Endothelial cell of umbilical vein (primary cell): ENCODE measurements around the gene RIPOR3. TPM values are rescaled to one million over a fixed set of nuclear protein-coding genes. Genes with fewer than 3 reads are reported as not detected.

Experiments
- BruUV-seq: library from RNA; stranded (reverse); fragments of 400-500 nt; replicated peaks from 2 replicates; lab custom pipeline; 2021; lab: Mats Ljungman, UMichigan
- CTCF ChIA-PET: fragments of 300-600, 350-600 bp; sonication (Branson Sonifier 250); formaldehyde crosslinking; loops from one replicate; lab custom pipeline; 2021; ENCODE audit warnings: antibody characterized with exemption, inconsistent platforms; lab: Charles Lee
- POLR2A ChIA-PET: fragments of 300-600, 350-600 bp; sonication (Branson Sonifier 250); formaldehyde crosslinking; loops from one replicate; lab custom pipeline; 2021; ENCODE audit warnings: antibody characterized with exemption, inconsistent platforms; lab: Charles Lee
- DNase-seq: peaks from one replicate; pipeline ENCODE4 v3.0.0-alpha.2; 2011; ENCODE audit warnings: low read depth, low spot score
- FAIRE-seq: peaks from 2 replicates; lab custom pipeline; 2011; peaks lifted over from hg19 to GRCh38; lab: Jason Lieb, UNC
- H2AFZ ChIP-seq: 2 replicates; pipeline ENCODE4 v1.6.0; 2012; ENCODE audit warnings: low read depth, low read length, control low read depth, inconsistent platforms
- H3K27ac ChIP-seq: 2 replicates; pipeline ENCODE4 v1.5.1; 2011; ENCODE audit warnings: low read depth, mild to moderate bottlenecking, control low read depth, low read length, moderate library complexity; ENCODE audit not compliant: insufficient read depth
- H3K27me3 ChIP-seq, 2 experiments: 2 replicates each; pipeline versions ENCODE4 v1.6.0 to v1.6.1; 2011; ENCODE audit warnings: low read length in 2 of 2, mixed read lengths in 1 of 2; ENCODE audit not compliant: control insufficient read depth in 2 of 2, insufficient read depth in 2 of 2
- H3K36me3 ChIP-seq, 2 experiments: 2 replicates in 1 of 2; 3 replicates in 1 of 2; pipeline ENCODE4 v1.5.1; 2011; ENCODE audit warnings: low read length in 2 of 2, mild to moderate bottlenecking in 1 of 2, moderate library complexity in 1 of 2; ENCODE audit not compliant: control insufficient read depth in 2 of 2, insufficient read depth in 2 of 2; ENCODE audit errors: extremely low read depth in 1 of 2
- H3K4me1 ChIP-seq: 3 replicates; pipeline ENCODE4 v1.5.1; 2011; ENCODE audit warnings: mild to moderate bottlenecking, low read length; ENCODE audit not compliant: control insufficient read depth, insufficient read depth; ENCODE audit errors: extremely low read depth
- H3K4me2 ChIP-seq: 2 replicates; pipeline ENCODE4 v1.6.1; 2011; ENCODE audit warnings: low read length, control low read depth, mixed read lengths; ENCODE audit not compliant: insufficient read depth
- H3K4me3 ChIP-seq, 3 experiments: fragments of 200-600 bp in 1 of 3; sonication (generic), shearing (Covaris generic) in 1 of 3; replicated peaks in 1 of 3; 2 replicates each; pipeline ENCODE4 v1.5.1; 2011 to 2016; ENCODE audit warnings: control low read depth in 3 of 3, low read length in 3 of 3, mild to moderate bottlenecking in 2 of 3, inconsistent platforms in 1 of 3, low read depth in 1 of 3, moderate library complexity in 1 of 3; ENCODE audit not compliant: insufficient read depth in 1 of 3
- H3K79me2 ChIP-seq: 2 replicates; pipeline ENCODE4 v1.6.0; 2012; ENCODE audit warnings: low read length, inconsistent platforms; ENCODE audit not compliant: control insufficient read depth, insufficient read depth
- H3K9ac ChIP-seq: replicated peaks from 2 replicates; pipeline ENCODE3; 2011; ENCODE audit warnings: low read length, control low read depth; ENCODE audit not compliant: insufficient read depth; ENCODE audit errors: extremely low read depth
- H3K9me1 ChIP-seq: replicated peaks from 3 replicates; pipeline ENCODE4 v1.6.0; 2011; ENCODE audit warnings: mild to moderate bottlenecking, low read length; ENCODE audit not compliant: control insufficient read depth, insufficient read depth; ENCODE audit errors: extremely low read depth
- H3K9me3 ChIP-seq: replicated peaks from 2 replicates; pipeline ENCODE4 v1.5.1; 2012; ENCODE audit warnings: low read length, inconsistent platforms; ENCODE audit not compliant: control insufficient read depth, insufficient read depth
- H4K20me1 ChIP-seq: replicated peaks from 2 replicates; pipeline ENCODE3; 2011; ENCODE audit warnings: mild to moderate bottlenecking, low read length; ENCODE audit not compliant: control insufficient read depth, insufficient read depth; ENCODE audit errors: extremely low read depth
- CTCF ChIP-seq, 2 donors: IDR thresholded peaks; 1 replicate in 1 of 2; 2 replicates in 1 of 2; pipeline ENCODE4 v1.5.1; 2011; ENCODE audit warnings: low read length in 2 of 2, mild to moderate bottlenecking in 2 of 2, moderate library complexity in 2 of 2, control low read depth in 1 of 2, inconsistent platforms in 1 of 2, low read depth in 1 of 2; ENCODE audit not compliant: insufficient read depth in 1 of 2; ENCODE audit errors: extremely low read depth in 1 of 2
- EZH2 ChIP-seq: IDR thresholded peaks from 2 replicates; pipeline ENCODE4 v1.6.1; 2012; ENCODE audit warnings: borderline replicate concordance, low read depth, mild to moderate bottlenecking, moderate library complexity, low read length, inconsistent platforms; ENCODE audit not compliant: severe bottlenecking
- FOS ChIP-seq: IDR thresholded peaks from 2 replicates; pipeline ENCODE4 v1.6.1; 2011; ENCODE audit warnings: mild to moderate bottlenecking, low read length, moderate library complexity, borderline replicate concordance; ENCODE audit not compliant: insufficient read depth
- GATA2 ChIP-seq: IDR thresholded peaks from 2 replicates; pipeline ENCODE4 v1.7.0; 2011; ENCODE audit warnings: low read depth, mild to moderate bottlenecking, moderate library complexity, mixed read lengths, low read length; ENCODE audit not compliant: insufficient read length, insufficient read depth
- JUN ChIP-seq: IDR thresholded peaks from 2 replicates; pipeline ENCODE4 v1.6.1; 2011; ENCODE audit warnings: borderline replicate concordance, low read depth; ENCODE audit not compliant: insufficient read length, insufficient read depth
- MAX ChIP-seq: IDR thresholded peaks from 2 replicates; pipeline ENCODE4 v1.6.1; 2011; ENCODE audit not compliant: insufficient read depth, insufficient read length
- MYC ChIP-seq: IDR thresholded peaks from one replicate; pipeline ENCODE4 v1.6.1; 2011; ENCODE audit warnings: mild to moderate bottlenecking, low read depth, low read length
- POLR2A ChIP-seq: IDR thresholded peaks from 2 replicates; pipeline ENCODE4 v1.6.1; 2012; ENCODE audit warnings: low read depth, mild to moderate bottlenecking, control low read depth, low read length
- dilution Hi-C: fragments of 300-500 bp; cut with MboI; formaldehyde crosslinking; loops from one replicate; pipeline ENCODE4 v1.15.0; 2019; ENCODE audit warnings: low sequenced_read_pairs; ENCODE audit not compliant: extremely low pct_ligation_motif_present
- intact Hi-C: fragments of 100-400 bp; cut with micrococcal nuclease; formaldehyde crosslinking; loops from one replicate; pipeline ENCODE4 v1.10.0; 2022
- polyA plus RNA-seq, 4 experiments: library from polyadenylated mRNA; depleted of rRNA in 3 of 4; stranded (reverse) in 3 of 4; unstranded in 1 of 4; fragments of >200 nt; gene quantifications; 2 replicates each; pipeline versions ENCODE4 v1.2.1 to v1.2.3, GENCODE V29; 2011 to 2012; ENCODE audit warnings: missing spikeins in 1 of 4
- total RNA-seq: library from RNA; stranded (reverse); gene quantifications from 2 replicates; pipeline ENCODE4 v1.2.3, GENCODE V29; 2021

Gene RIPOR3
- total and polyA plus RNA-seq, 2 donors (not counting 3 experiments of a cell fraction or from before 2014, with no cell fraction given) = not detected

- no peaks in the 10 kb centered on the region for H4K20me1 ChIP-seq
- CTCF ChIA-PET = interaction anchor here (1.2 to 10.2 kb wide), 3 partner anchors 17 to 125 kb away, joined by 3 to 181 read pairs (median 3); no protein-coding TSS in a partner anchor
Observed at GRCh38 chr20:50628853-50629669, 62.3 kb downstream of the RIPOR3 start.

GRCh38 chr20:50628332-50628731 lies 63.0 kb downstream of the RIPOR3 start:
- no peaks in the 10 kb centered on the region for H3K9me3 ChIP-seq
- H3K9me1 ChIP-seq = no peaks in the 10 kb centered on the region
- no peak overlapping the region for H3K4me2 ChIP-seq
- intact Hi-C loops (no loop called here), dilution Hi-C loops (no loop called here)
- no peaks in the 10 kb centered on the region for H3K79me2 ChIP-seq
- H3K4me1 ChIP-seq = no peaks in the 10 kb centered on the region
- POLR2A ChIA-PET = no interaction called here
- FAIRE-seq (no peak), DNase-seq (no peak)
- BruUV-seq = no TSS peak
- no peaks in the 10 kb centered on the region for H3K36me3 ChIP-seq
- CTCF ChIA-PET = interaction anchor here (1.2 to 10.2 kb wide), 2 partner anchors 119 to 124 kb away, joined by 3 to 181 read pairs; no protein-coding TSS in a partner anchor
- H3K9ac ChIP-seq = no peak overlapping the region
- no peak overlapping the region for H3K27ac ChIP-seq
- no peaks in the 10 kb centered on the region for H3K27me3 ChIP-seq
- H3K4me3 ChIP-seq = no peak overlapping the region
- H2AFZ ChIP-seq = no peak overlapping the region
- TF ChIP-seq CTCF (IDR thresholded peaks at IDR 0.05; ENCODE audit: extremely low read depth in 1 of 2, insufficient read depth in 1 of 2, low read depth in 1 of 2, low read length in 2 of 2) (no peak), EZH2 (no peak), POLR2A (no peak), JUN (no peak), GATA2 (no peak), FOS (no peak)
- no peaks in the 10 kb centered on the region for H4K20me1 ChIP-seq

More at GRCh38 chr20:50628853-50629669, 62.3 kb downstream of the RIPOR3 start:
- POLR2A ChIA-PET = no interaction called here
- no peaks in the 10 kb centered on the region for H3K36me3 ChIP-seq
- dilution Hi-C loops = no loop called here
- no peak overlapping the region for H3K4me3 ChIP-seq
- H3K9ac ChIP-seq = no peak overlapping the region
- H3K4me1 ChIP-seq = no peaks in the 10 kb centered on the region
- no peak overlapping the region for H3K27ac ChIP-seq
- no peaks in the 10 kb centered on the region for H3K9me3 ChIP-seq
- no peak for DNase-seq
- FAIRE-seq = no peak
- no peak overlapping the region for H2AFZ ChIP-seq
- TF ChIP-seq MAX (no peak), MYC (no peak)
- H3K9me1 ChIP-seq = no peaks in the 10 kb centered on the region
- intact Hi-C loops = no loop called here
- no peaks in the 10 kb centered on the region for H3K79me2 ChIP-seq
- no peak overlapping the region for H3K4me2 ChIP-seq
- no TSS peak for BruUV-seq
- H3K27me3 ChIP-seq = no peaks in the 10 kb centered on the region
